PC-3 (cell line): Measurements from ENCODE around the gene IST1. TPM values are rescaled to one million over a fixed set of nuclear protein-coding genes. Genes with fewer than 3 reads are reported as not detected.

ENCODE experiments used
- ATAC-seq: fragments of 200-7000 bp; cut with Tn5 transposase; 2 replicates; pipeline ENCODE4 v1.9.1; 2020; ENCODE audit warnings: mild to moderate bottlenecking, moderate library complexity
- BruUV-seq: library from RNA; stranded (reverse); fragments of 400-500 nt; replicated peaks from 2 replicates; lab custom pipeline; 2021; lab: Mats Ljungman, UMichigan
- CTCF ChIA-PET: fragments of 300-600 bp; sonication (Branson Sonifier 250); formaldehyde crosslinking; loops from one replicate; lab custom pipeline; 2022; ENCODE audit warnings: antibody characterized with exemption; lab: Charles Lee
- POLR2A ChIA-PET: fragments of 300-600 bp; sonication (Branson Sonifier 250); formaldehyde crosslinking; loops from one replicate; lab custom pipeline; 2022; ENCODE audit warnings: antibody characterized with exemption; ENCODE audit not compliant: unreplicated experiment; lab: Charles Lee
- DNase-seq: peaks from one replicate; pipeline ENCODE4 v3.0.0-alpha.2; 2015
- H2AFZ ChIP-seq: fragments of 300-600 bp; sonication (generic); 2 replicates; pipeline ENCODE4 v1.6.0; 2016; ENCODE audit warnings: antibody characterized with exemption, low read length
- H3F3A ChIP-seq: fragments of 300-600 bp; sonication (generic); one replicate; pipeline ENCODE4 v1.6.0; 2017; ENCODE audit warnings: antibody characterized with exemption, low read length, control low read depth, mild to moderate bottlenecking; ENCODE audit not compliant: unreplicated experiment
- H3K27ac ChIP-seq: fragments of 300-600 bp; sonication (generic); 2 replicates; pipeline ENCODE4 v1.5.1; 2016; ENCODE audit warnings: mild to moderate bottlenecking, low read length
- H3K27me3 ChIP-seq: fragments of 300-600 bp; sonication (generic); 2 replicates; pipeline ENCODE4 v1.6.1; 2016; ENCODE audit warnings: low read length, mixed read lengths
- H3K36me3 ChIP-seq: fragments of 300-600 bp; sonication (generic); 2 replicates; pipeline ENCODE4 v1.6.1; 2016; ENCODE audit warnings: low read depth, mixed run types, low read length, mixed read lengths
- H3K4me1 ChIP-seq: fragments of 300-600 bp; sonication (generic); 2 replicates; pipeline ENCODE4 v1.5.1; 2016; ENCODE audit warnings: low read length; ENCODE audit not compliant: insufficient read depth
- H3K4me2 ChIP-seq: fragments of 300-600 bp; sonication (generic); 2 replicates; pipeline ENCODE4 v1.6.0; 2016; ENCODE audit warnings: low read length
- H3K4me3 ChIP-seq: fragments of 300-600 bp; sonication (generic); 2 replicates; pipeline ENCODE4 v1.5.1; 2016; ENCODE audit warnings: mild to moderate bottlenecking, low read length, mixed read lengths
- H3K79me2 ChIP-seq: fragments of 300-600 bp; sonication (generic); 2 replicates; pipeline ENCODE4 v1.6.1; 2017; ENCODE audit warnings: low read length, mixed read lengths
- H3K9ac ChIP-seq: fragments of 300-600 bp; sonication (generic); 2 replicates; pipeline ENCODE4 v1.6.0; 2016; ENCODE audit warnings: mild to moderate bottlenecking, low read length
- H3K9me2 ChIP-seq: fragments of 300-600 bp; sonication (generic); replicated peaks from 2 replicates; pipeline ENCODE4 v1.6.1; 2016; ENCODE audit warnings: mixed run types, low read length, mixed read lengths
- H3K9me3 ChIP-seq: fragments of 300-600 bp; sonication (generic); 2 replicates; pipeline ENCODE4 v1.6.1; 2016; ENCODE audit warnings: low read length, mixed read lengths
- H4K20me1 ChIP-seq: fragments of 300-600 bp; sonication (generic); 2 replicates; pipeline ENCODE4 v1.6.1; 2016; ENCODE audit warnings: low read length, mixed read lengths
- EZH2 ChIP-seq: fragments of 300-600 bp; sonication (generic); IDR thresholded peaks from one replicate; pipeline ENCODE4 v1.6.1; 2017; ENCODE audit warnings: antibody characterized with exemption, mild to moderate bottlenecking, low read length; ENCODE audit not compliant: unreplicated experiment
- EZH2phosphoT487 ChIP-seq: fragments of 300-600 bp; sonication (generic); IDR thresholded peaks from 2 replicates; pipeline ENCODE4 v1.6.1; 2018; ENCODE audit warnings: mild to moderate bottlenecking, antibody characterized with exemption, low read length, borderline replicate concordance
- intact Hi-C: fragments of 100-400 bp; cut with micrococcal nuclease; formaldehyde crosslinking; loops from 2 replicates; pipeline ENCODE4 v1.9.0; 2023
- total RNA-seq: library from RNA; depleted of rRNA; stranded (reverse); fragments of >200 nt; gene quantifications from 2 replicates; pipeline ENCODE4 v1.2.3, GENCODE V29; 2014
- TF ChIP-seq, protein P1 (sequence below): fragments of 300-600 bp; sonication (generic); conservative IDR thresholded peaks from 2 replicates; pipeline ENCODE4 v1.5.1; 2017; ENCODE audit warnings: antibody characterized with exemption, low read depth, mild to moderate bottlenecking, low read length

The IST1 gene
- total RNA-seq, 1 experiment from 2014 or later = 86.4 TPM

GRCh38 chr16:71931599-71931998, 36.3 kb downstream of the IST1 start:
- TF ChIP-seq EZH2phosphoT487 (no peak), EZH2 (no peak)
- TF ChIP-seq, protein P1, sequence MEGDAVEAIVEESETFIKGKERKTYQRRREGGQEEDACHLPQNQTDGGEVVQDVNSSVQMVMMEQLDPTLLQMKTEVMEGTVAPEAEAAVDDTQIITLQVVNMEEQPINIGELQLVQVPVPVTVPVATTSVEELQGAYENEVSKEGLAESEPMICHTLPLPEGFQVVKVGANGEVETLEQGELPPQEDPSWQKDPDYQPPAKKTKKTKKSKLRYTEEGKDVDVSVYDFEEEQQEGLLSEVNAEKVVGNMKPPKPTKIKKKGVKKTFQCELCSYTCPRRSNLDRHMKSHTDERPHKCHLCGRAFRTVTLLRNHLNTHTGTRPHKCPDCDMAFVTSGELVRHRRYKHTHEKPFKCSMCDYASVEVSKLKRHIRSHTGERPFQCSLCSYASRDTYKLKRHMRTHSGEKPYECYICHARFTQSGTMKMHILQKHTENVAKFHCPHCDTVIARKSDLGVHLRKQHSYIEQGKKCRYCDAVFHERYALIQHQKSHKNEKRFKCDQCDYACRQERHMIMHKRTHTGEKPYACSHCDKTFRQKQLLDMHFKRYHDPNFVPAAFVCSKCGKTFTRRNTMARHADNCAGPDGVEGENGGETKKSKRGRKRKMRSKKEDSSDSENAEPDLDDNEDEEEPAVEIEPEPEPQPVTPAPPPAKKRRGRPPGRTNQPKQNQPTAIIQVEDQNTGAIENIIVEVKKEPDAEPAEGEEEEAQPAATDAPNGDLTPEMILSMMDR = no peak
- POLR2A ChIA-PET = no interaction called here

DNA sequence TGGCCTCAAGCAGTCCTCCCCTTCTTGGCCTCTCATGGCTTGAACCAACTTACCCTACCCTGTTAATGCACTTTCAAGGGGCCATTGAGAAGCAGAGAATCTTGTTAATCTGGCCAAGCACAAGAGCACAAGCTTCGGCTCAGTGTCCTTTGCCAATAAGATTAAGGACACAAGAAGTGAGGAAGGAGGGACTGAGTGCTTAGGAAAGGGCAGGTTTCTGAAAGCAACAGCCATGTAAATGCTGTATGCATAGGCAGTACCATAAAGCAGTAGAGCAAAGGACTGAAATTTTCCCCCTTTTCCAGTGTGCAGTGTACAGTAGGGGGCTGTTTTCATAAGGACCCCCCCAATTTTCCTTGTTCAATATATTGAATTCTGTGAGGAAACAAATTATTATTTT, 37.7 kb downstream of the IST1 start:
- peaks cover 7% of the 10 kb centered on the region; the same call in 1 of the 2 replicates for H3K4me1 ChIP-seq
- H3K9me3 ChIP-seq = no peaks in the 10 kb centered on the region
- H3K27ac ChIP-seq = no peak overlapping the region
- H4K20me1 ChIP-seq = peaks cover 20% of the 10 kb centered on the region; the same call in 1 of the 2 replicates
- H3K4me2 ChIP-seq = no peak overlapping the region
- ChIA-PET CTCF (no interaction called here), POLR2A (no interaction called here)
- ATAC-seq = no peak
- no peak overlapping the region for H3K4me3 ChIP-seq
- peaks cover 23% of the 10 kb centered on the region for H3K79me2 ChIP-seq
- no peaks in the 10 kb centered on the region for H3K27me3 ChIP-seq
- intact Hi-C loops = no loop called here
- H2AFZ ChIP-seq = no peak overlapping the region
- TF ChIP-seq, protein P1 = no peak
- no peak for TF ChIP-seq EZH2
- no peak for TF ChIP-seq EZH2phosphoT487
- H3F3A ChIP-seq = no peaks in the 10 kb centered on the region
- BruUV-seq = no TSS peak
- no peak for DNase-seq
- H3K9ac ChIP-seq = no peak overlapping the region
- H3K36me3 ChIP-seq = peaks cover 28% of the 10 kb centered on the region
- H3K9me2 ChIP-seq = no peaks in the 10 kb centered on the region

More at GRCh38 chr16:71931599-71931998, 36.3 kb downstream of the IST1 start:
- Histone ChIP-seq H3K79me2 (peaks cover 26% of the 10 kb centered on the region), H3K4me2 (no peak overlapping the region), H3K4me1 (peaks cover 20% of the 10 kb centered on the region), H3K27me3 (no peaks in the 10 kb centered on the region), H3K27ac (no peak overlapping the region), H4K20me1 (peaks cover 24% of the 10 kb centered on the region; the same call in 1 of the 2 replicates), H3K4me3 (no peak overlapping the region), H3K9me3 (no peaks in the 10 kb centered on the region), H3K9ac (no peak overlapping the region), H3F3A (no peaks in the 10 kb centered on the region), H3K36me3 (peaks cover 37% of the 10 kb centered on the region), H3K9me2 (no peaks in the 10 kb centered on the region), H2AFZ (no peak overlapping the region)
- DNase-seq = no peak
- no peak for ATAC-seq
- CTCF ChIA-PET = no interaction called here
- intact Hi-C loops = no loop called here
- BruUV-seq = no TSS peak

- Histone ChIP-seq H3K9me2 (no peaks in the 10 kb centered on the region), H3K27ac (no peak overlapping the region), H3F3A (no peaks in the 10 kb centered on the region), H3K4me1 (peaks cover 7% of the 10 kb centered on the region; the same call in 1 of the 2 replicates), H4K20me1 (peaks cover 15% of the 10 kb centered on the region; the same call in 1 of the 2 replicates), H3K9ac (no peak overlapping the region), H3K79me2 (peaks cover 12% of the 10 kb centered on the region), H3K9me3 (no peaks in the 10 kb centered on the region), H3K36me3 (peaks cover 22% of the 10 kb centered on the region), H3K4me3 (no peak overlapping the region), H2AFZ (no peak overlapping the region), H3K27me3 (no peaks in the 10 kb centered on the region), H3K4me2 (no peak overlapping the region)
- DNase-seq (peak; percentile 38), ATAC-seq (peak; percentile 31; the same call in 1 of the 2 replicates)
- TF ChIP-seq EZH2 (no peak), EZH2phosphoT487 (no peak)
- TF ChIP-seq, protein P1 = no peak
- ChIA-PET POLR2A (no interaction called here), CTCF (no interaction called here)
- intact Hi-C loops = no loop called here
- no TSS peak for BruUV-seq
Observed at GRCh38 chr16:71933913-71934695, 38.8 kb downstream of the IST1 start.
